Heart left ventricle (tissue), 13 donors: Measurements from ENCODE around the gene NDUFAF2.

ENCODE experiments used
- POLR2A ChIP-seq, 2 donors: fragments of 450-650 bp; IDR thresholded peaks; one replicate each; pipeline ENCODE4 v1.6.1; 2017; ENCODE audit warnings: antibody characterized with exemption in 2 of 2, mild to moderate bottlenecking in 2 of 2, moderate library complexity in 2 of 2
- TF ChIP-seq, protein P1 (sequence below), 12 donors: fragments of 200-600 bp; sonication (generic) in 4 of 12; IDR thresholded peaks; one replicate each; pipeline versions ENCODE4 v1.5.0 to v1.8.0; 2018 to 2022; ENCODE audit warnings: antibody characterized with exemption in 12 of 12, mild to moderate bottlenecking in 5 of 12
- donor health status: ischemic (EF 13 %, LVEDD 7.1; RV severe dilation, severe dysfunction).
- donor health status: DM: no; HTN: yes; CAD: no.
- donor health status: DM: no; HTN: no; CAD: no.
- donor health status: ischemic (EF 25% LVEDD 6.9; RV normal size, moderate dysfunction).
- donor health status: ischemic (EF 25% LVEDD 5.7; RV mildly dilated, moderate dysfunction).
- donor health status: ischemic (EF 35%, LVEDD 5.7; RV mildly dilated, moderate dysfunction).
- donor health status: nonischemic (EF 11% LVEDD 7.7; RV severe dilation, severe dysfunction).
- donor health status: DM: yes; HTN: yes; CAD: no.
- donor health status: PGD.
- donor health status: ischemic (EF 29% LVEDD 5.4; RV normal size, mild dysfunction).
- donor health status: nonischemic (EF 23%, LVEDD 6.1; RV moderate dilation, normal function).

DNA sequence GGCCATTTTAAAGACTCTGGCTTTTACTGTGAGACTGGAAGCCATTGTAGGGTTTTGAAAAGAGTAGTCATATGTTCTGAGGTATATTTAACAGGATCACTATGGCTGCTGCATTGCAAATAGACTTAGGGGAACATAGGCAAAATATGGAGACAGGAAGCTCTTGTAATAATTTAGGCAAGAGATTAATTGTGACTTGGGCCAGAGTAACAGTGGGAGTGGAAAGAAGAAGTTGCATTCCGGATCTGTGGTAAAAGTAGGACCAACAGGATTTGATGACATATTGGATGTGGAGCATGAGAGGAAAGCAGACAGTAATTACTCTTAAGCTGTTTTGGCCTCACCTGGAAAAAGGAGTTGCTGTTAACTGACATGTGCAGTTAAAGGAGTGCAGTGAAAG is 131.6 kb downstream of the NDUFAF2 start:
- TF ChIP-seq, protein P1, sequence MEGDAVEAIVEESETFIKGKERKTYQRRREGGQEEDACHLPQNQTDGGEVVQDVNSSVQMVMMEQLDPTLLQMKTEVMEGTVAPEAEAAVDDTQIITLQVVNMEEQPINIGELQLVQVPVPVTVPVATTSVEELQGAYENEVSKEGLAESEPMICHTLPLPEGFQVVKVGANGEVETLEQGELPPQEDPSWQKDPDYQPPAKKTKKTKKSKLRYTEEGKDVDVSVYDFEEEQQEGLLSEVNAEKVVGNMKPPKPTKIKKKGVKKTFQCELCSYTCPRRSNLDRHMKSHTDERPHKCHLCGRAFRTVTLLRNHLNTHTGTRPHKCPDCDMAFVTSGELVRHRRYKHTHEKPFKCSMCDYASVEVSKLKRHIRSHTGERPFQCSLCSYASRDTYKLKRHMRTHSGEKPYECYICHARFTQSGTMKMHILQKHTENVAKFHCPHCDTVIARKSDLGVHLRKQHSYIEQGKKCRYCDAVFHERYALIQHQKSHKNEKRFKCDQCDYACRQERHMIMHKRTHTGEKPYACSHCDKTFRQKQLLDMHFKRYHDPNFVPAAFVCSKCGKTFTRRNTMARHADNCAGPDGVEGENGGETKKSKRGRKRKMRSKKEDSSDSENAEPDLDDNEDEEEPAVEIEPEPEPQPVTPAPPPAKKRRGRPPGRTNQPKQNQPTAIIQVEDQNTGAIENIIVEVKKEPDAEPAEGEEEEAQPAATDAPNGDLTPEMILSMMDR (IDR thresholded peaks at IDR 0.05) = no peak
- no peak for TF ChIP-seq POLR2A (IDR thresholded peaks at IDR 0.05)
